Prostate gland (tissue), 2 donors: ENCODE measurements around the gene ROBO2. TPM values are rescaled to one million over a fixed set of nuclear protein-coding genes. Genes with fewer than 3 reads are reported as not detected.

Experiments
- DNase-seq: peaks from one replicate; pipeline ENCODE4 v3.0.0-alpha.2; 2019; ENCODE audit warnings: low spot score
- H3K27ac ChIP-seq, 2 donors: fragments of 200-600 bp; sonication (generic); 2 replicates each; pipeline ENCODE4 v1.5.1; 2017 to 2019
- H3K27me3 ChIP-seq: fragments of 200-600 bp; sonication (generic); replicated peaks from 2 replicates; pipeline ENCODE4 v1.5.1; 2019; ENCODE audit not compliant: insufficient read depth
- H3K36me3 ChIP-seq, 2 donors: fragments of 200-600 bp; sonication (generic); 1 replicate in 1 of 2; 2 replicates in 1 of 2; pipeline versions ENCODE4 v1.5.1 to v1.8.1; 2017 to 2019
- H3K4me1 ChIP-seq: fragments of 200-600 bp; sonication (generic); replicated peaks from 2 replicates; pipeline ENCODE4 v1.5.1; 2019
- H3K4me3 ChIP-seq, 2 donors: fragments of 200-600 bp; sonication (generic); 2 replicates each; pipeline ENCODE4 v1.5.1; 2017 to 2019
- H3K9me3 ChIP-seq: fragments of 200-600 bp; sonication (generic); 2 replicates; pipeline ENCODE4 v1.5.1; 2017
- CTCF ChIP-seq, 4 experiments: fragments of 200-600 bp in 2 of 4; fragments of 450-650 bp in 2 of 4; sonication (generic) in 2 of 4; IDR thresholded peaks; 1 replicate in 3 of 4; 2 replicates in 1 of 4; pipeline ENCODE4 v1.5.1; 2016 to 2019; ENCODE audit warnings: antibody characterized with exemption in 4 of 4, mild to moderate bottlenecking in 2 of 4, moderate library complexity in 2 of 4
- POLR2A ChIP-seq: fragments of 450-650 bp; IDR thresholded peaks from one replicate; pipeline ENCODE4 v1.6.1; 2016; ENCODE audit warnings: antibody characterized with exemption, mild to moderate bottlenecking
- POLR2AphosphoS5 ChIP-seq: sonication (generic); formaldehyde crosslinking; IDR thresholded peaks from one replicate; pipeline ENCODE4 v1.6.1; 2017; ENCODE audit warnings: antibody characterized with exemption
- WGBS: methylation state at CpG from one replicate; pipeline ENCODE4 v1.1.5; 2018; 5-methylcytosine and 5-hydroxymethylcytosine counted together
- intact Hi-C: fragments of 100-400 bp; cut with DNase I; formaldehyde crosslinking; loops from one replicate; pipeline ENCODE4 v1.14.2; 2022
- total RNA-seq, 2 donors: library from RNA; depleted of rRNA; stranded (reverse); fragments of >200 nt; gene quantifications; one replicate each; pipeline ENCODE4 v1.1.0, GENCODE V29; 2016

The ROBO2 gene
- total RNA-seq, 2 donors from 2014 or later, result 3.6 to 18.2 TPM

GRCh38 chr3:77096966-77097890 lies 57.3 kb downstream of the ROBO2 start:
- intact Hi-C loops, result no loop called here
- 89% methylated on average over 12 of the region's 12 CpGs for WGBS
- TF ChIP-seq CTCF (IDR thresholded peaks at IDR 0.05) (no peak), POLR2A (no peak), POLR2AphosphoS5 (no peak)
- no peaks in the 10 kb centered on the region for H3K9me3 ChIP-seq
- H3K4me1 ChIP-seq, result no peaks in the 10 kb centered on the region
- H3K36me3 ChIP-seq, result no peaks in the 10 kb centered on the region
- H3K27ac ChIP-seq, result no peak overlapping the region
- H3K4me3 ChIP-seq, result no peak overlapping the region
- no peak for DNase-seq
- H3K27me3 ChIP-seq, result no peaks in the 10 kb centered on the region

- H3K4me3 ChIP-seq, result no peak overlapping the region
- H3K36me3 ChIP-seq, result no peaks in the 10 kb centered on the region
- DNase-seq, result no peak
- TF ChIP-seq CTCF (IDR thresholded peaks at IDR 0.05) (no peak), POLR2A (no peak), POLR2AphosphoS5 (no peak)
- intact Hi-C loops, result no loop called here
- no peaks in the 10 kb centered on the region for H3K9me3 ChIP-seq
- no peaks in the 10 kb centered on the region for H3K27me3 ChIP-seq
- WGBS, result 94% methylated on average over 6 of the region's 6 CpGs
- no peak overlapping the region for H3K27ac ChIP-seq
- no peaks in the 10 kb centered on the region for H3K4me1 ChIP-seq
Observed at GRCh38 chr3:77102951-77103769, 63.3 kb downstream of the ROBO2 start.

- H3K4me3 ChIP-seq, result no peak overlapping the region
- no peak for DNase-seq
- no peak for TF ChIP-seq CTCF (IDR thresholded peaks at IDR 0.05)
- no peak for TF ChIP-seq POLR2A
- TF ChIP-seq POLR2AphosphoS5, result no peak
- no peaks in the 10 kb centered on the region for H3K27me3 ChIP-seq
- no peaks in the 10 kb centered on the region for H3K9me3 ChIP-seq
- intact Hi-C loops, result no loop called here
- WGBS, result 65% methylated on average over 2 of the region's 2 CpGs
- H3K27ac ChIP-seq, result no peak overlapping the region
- H3K36me3 ChIP-seq, result no peaks in the 10 kb centered on the region
- no peaks in the 10 kb centered on the region for H3K4me1 ChIP-seq
Observed at GRCh38 chr3:77122652-77123051, 82.8 kb downstream of the ROBO2 start.

- Histone ChIP-seq H3K9me3 (no peaks in the 10 kb centered on the region), H3K4me3 (no peak overlapping the region), H3K36me3 (no peaks in the 10 kb centered on the region), H3K27me3 (no peaks in the 10 kb centered on the region), H3K4me1 (no peaks in the 10 kb centered on the region), H3K27ac (no peak overlapping the region)
- no peak for DNase-seq
- intact Hi-C loops, result no loop called here
- no peak for TF ChIP-seq POLR2AphosphoS5
- TF ChIP-seq POLR2A, result no peak
- TF ChIP-seq CTCF (IDR thresholded peaks at IDR 0.05), result no peak
- WGBS, result 81% methylated on average over 3 of the region's 3 CpGs
Observed at GRCh38 chr3:77125966-77126365, 86.1 kb downstream of the ROBO2 start.
